ENCODE measurements around the gene HS3ST2.

GRCh38 chr16:22885951-22886350, 72.0 kb downstream of the HS3ST2 start:
- TF ChIP-seq CTCF (IDR thresholded peaks at IDR 0.05; ENCODE audit: extremely low read depth in 1 of 2, insufficient read depth in 1 of 2, low read depth in 1 of 2, low read length in 2 of 2), result no peak
- no peak for TF ChIP-seq POLR2AphosphoS5 (IDR thresholded peaks at IDR 0.05; ENCODE audit: insufficient read depth, low read depth, low read length)
- TF ChIP-seq POLR2A (IDR thresholded peaks at IDR 0.05; ENCODE audit: low read depth, low read length), result no peak
- no peak for TF ChIP-seq EZH2 (IDR thresholded peaks at IDR 0.05; ENCODE audit: borderline replicate concordance, low read depth, low read length, severe bottlenecking)
- TF ChIP-seq JUN (IDR thresholded peaks at IDR 0.05; ENCODE audit: borderline replicate concordance, insufficient read depth, insufficient read length, low read depth), result no peak
- TF ChIP-seq MAX (IDR thresholded peaks at IDR 0.05; ENCODE audit: insufficient read depth, insufficient read length), result no peak
- no peak for TF ChIP-seq GATA2 (IDR thresholded peaks at IDR 0.05; ENCODE audit: insufficient read depth, insufficient read length, low read depth, low read length)
- TF ChIP-seq MYC (IDR thresholded peaks at IDR 0.05; ENCODE audit: low read depth, low read length), result no peak

Measured in endothelial cell of umbilical vein (primary cell).